ENCODE data around the gene KCTD17.

DNA sequence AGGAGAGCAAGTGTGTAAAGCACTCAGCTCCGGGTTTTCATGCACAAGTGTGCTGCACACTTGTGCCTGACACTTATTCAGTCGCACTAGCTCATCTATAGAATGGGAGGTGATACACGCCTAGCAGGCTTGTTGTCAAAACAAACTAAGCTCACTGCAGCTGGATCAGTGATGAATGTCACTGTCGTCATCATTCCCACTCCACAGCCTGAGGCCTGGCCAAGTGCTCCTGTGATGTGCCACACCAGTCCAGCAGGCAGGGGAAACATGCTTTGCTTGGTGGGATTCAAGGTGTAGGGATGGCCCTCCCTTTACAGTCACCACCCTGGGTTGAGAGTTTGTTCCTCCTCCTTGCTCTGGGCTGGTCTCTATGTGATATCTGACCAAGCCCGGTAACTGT lies 25.2 kb upstream of the KCTD17 start:
- TF ChIP-seq POLR2A (IDR thresholded peaks at IDR 0.05; ENCODE audit: low read depth, low read length): no peak
- no peak for TF ChIP-seq TAF1 (IDR thresholded peaks at IDR 0.05; ENCODE audit: low read depth, low read length)
- TF ChIP-seq SPI1 (IDR thresholded peaks at IDR 0.05; ENCODE audit: low read depth, low read length): no peak
- no peak for TF ChIP-seq POLR2AphosphoS5 (IDR thresholded peaks at IDR 0.05; ENCODE audit: low read depth, low read length)
- TF ChIP-seq PAX5 (IDR thresholded peaks at IDR 0.05; ENCODE audit: insufficient read depth, low read length, severe bottlenecking): no peak
- TF ChIP-seq POU2F2 (IDR thresholded peaks at IDR 0.05; ENCODE audit: low read depth, low read length): no peak

All from GM12891 (cell line).